SKM-1 (cell line): ENCODE data around the gene SCD5.
"Not testable (repeated sequence)": the region's sequence is repeated elsewhere in the genome, so short reads cannot be mapped to it uniquely, and the experiment has no call there.

ENCODE experiments used
- DNase-seq: peaks from one replicate; lab custom pipeline; 2025; ENCODE audit not compliant: unreplicated experiment; lab: John Stamatoyannopoulos, UW

The SCD5 gene

GRCh38 chr4:82798168-82799005 is at the start of gene SCD5:
Gene SCD5, minus strand, starts transcription at chr4:82798796. Its CDS starts 259 bp downstream, at chr4:82798537.
- DNase-seq = peak; percentile 48

- no peak for DNase-seq
Observed at GRCh38 chr4:82842593-82842992, 44.0 kb upstream of the SCD5 start.

GRCh38 chr4:82839624-82840023 is 41.0 kb upstream of the SCD5 start:
- no peak for DNase-seq

GRCh38 chr4:82833696-82834313 is 35.2 kb upstream of the SCD5 start:
- DNase-seq = no peak

- not testable (repeated sequence) for DNase-seq
Observed at GRCh38 chr4:82833060-82833459, 34.5 kb upstream of the SCD5 start.

- DNase-seq = no peak
Observed at GRCh38 chr4:82825425-82825824, 26.8 kb upstream of the SCD5 start.

- DNase-seq = no peak
Observed at GRCh38 chr4:82823062-82823461, 24.5 kb upstream of the SCD5 start.

- no peak for DNase-seq
Observed at GRCh38 chr4:82820689-82821088, 22.1 kb upstream of the SCD5 start.

GRCh38 chr4:82818664-82819662 is 20.4 kb upstream of the SCD5 start:
- no peak for DNase-seq

- not testable (repeated sequence) for DNase-seq
Observed at GRCh38 chr4:82816874-82817273, 18.3 kb upstream of the SCD5 start.

- no peak for DNase-seq
Observed at GRCh38 chr4:82814034-82814433, 15.4 kb upstream of the SCD5 start.

GRCh38 chr4:82811838-82812341 is 13.3 kb upstream of the SCD5 start:
- no peak for DNase-seq

GRCh38 chr4:82811392-82811791 is 12.8 kb upstream of the SCD5 start:
- DNase-seq = no peak

- DNase-seq = no peak
Observed at GRCh38 chr4:82810176-82810575, 11.6 kb upstream of the SCD5 start.

GRCh38 chr4:82809619-82810018 is 11.0 kb upstream of the SCD5 start:
- DNase-seq = no peak

- DNase-seq = no peak
Observed at GRCh38 chr4:82803746-82804145, 5.2 kb upstream of the SCD5 start.

- peak; percentile 52 for DNase-seq
Observed at GRCh38 chr4:82802911-82803310, 4.3 kb upstream of the SCD5 start.

GRCh38 chr4:82801910-82802521 is 3.4 kb upstream of the SCD5 start:
- DNase-seq = no peak

GRCh38 chr4:82799006-82799881 is 648 bp upstream of the SCD5 start:
- no peak for DNase-seq
